RWPE1 (cell line): ENCODE data around the gene GDE1.

Source experiments
- CTCF ChIA-PET: fragments of 350-600 bp; sonication (Branson Sonifier 250); formaldehyde crosslinking; extraction: SDS; loops from one replicate; lab custom pipeline; 2021; lab: Yijun Ruan, JAX
- POLR2A ChIA-PET: fragments of 400-600 bp; formaldehyde crosslinking; extraction: SDS; loops from one replicate; lab custom pipeline; 2020; ENCODE audit warnings: antibody characterized with exemption; ENCODE audit not compliant: low non-redundant PET; lab: Yijun Ruan, JAX
- DNase-seq: peaks from one replicate; pipeline ENCODE4 v3.0.0; 2012; ENCODE audit warnings: low spot score
- H3K27ac ChIP-seq: fragments of 450-650 bp; 2 replicates; pipeline ENCODE4 v1.5.1; 2017
- TF ChIP-seq, protein P1 (sequence below): fragments of 450-650 bp; conservative IDR thresholded peaks from 2 replicates; pipeline ENCODE4 v1.5.1; 2017; ENCODE audit warnings: low read depth, mild to moderate bottlenecking

The GDE1 gene

DNA sequence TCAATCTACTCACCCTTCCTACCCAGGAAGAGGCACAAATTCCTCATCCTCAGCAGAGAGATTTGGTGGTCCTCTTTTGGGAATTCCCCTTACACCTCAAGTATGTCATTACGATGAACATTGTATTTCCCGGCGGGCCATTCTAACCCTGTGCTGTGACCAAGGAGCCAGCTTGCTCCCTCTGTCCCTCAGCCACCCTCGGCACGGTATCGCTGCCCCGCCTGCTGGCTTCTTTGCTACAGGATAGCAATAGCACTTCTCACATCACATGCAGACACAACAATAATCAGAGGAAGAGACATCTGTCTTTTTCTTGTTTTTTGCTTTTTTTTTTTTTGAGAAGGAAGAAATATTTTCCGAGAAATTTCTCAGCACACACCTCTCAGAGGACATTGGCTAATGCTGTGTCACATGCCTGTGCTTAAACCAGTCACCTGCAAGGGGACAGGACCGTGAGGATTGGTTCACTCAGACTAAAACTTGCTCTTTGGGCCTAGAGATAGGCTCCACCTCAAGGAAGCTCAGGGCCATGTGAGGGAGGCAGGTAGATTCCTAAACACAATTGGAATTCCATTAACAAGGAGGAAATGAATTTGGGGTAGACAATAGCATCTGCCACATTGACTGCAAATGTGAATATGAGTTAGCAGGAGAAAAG, 63.0 kb downstream of the GDE1 start:
- H3K27ac ChIP-seq, result no peak overlapping the region
- ChIA-PET POLR2A (no interaction called here), CTCF (no interaction called here)
- DNase-seq, result no peak
- TF ChIP-seq, protein P1, sequence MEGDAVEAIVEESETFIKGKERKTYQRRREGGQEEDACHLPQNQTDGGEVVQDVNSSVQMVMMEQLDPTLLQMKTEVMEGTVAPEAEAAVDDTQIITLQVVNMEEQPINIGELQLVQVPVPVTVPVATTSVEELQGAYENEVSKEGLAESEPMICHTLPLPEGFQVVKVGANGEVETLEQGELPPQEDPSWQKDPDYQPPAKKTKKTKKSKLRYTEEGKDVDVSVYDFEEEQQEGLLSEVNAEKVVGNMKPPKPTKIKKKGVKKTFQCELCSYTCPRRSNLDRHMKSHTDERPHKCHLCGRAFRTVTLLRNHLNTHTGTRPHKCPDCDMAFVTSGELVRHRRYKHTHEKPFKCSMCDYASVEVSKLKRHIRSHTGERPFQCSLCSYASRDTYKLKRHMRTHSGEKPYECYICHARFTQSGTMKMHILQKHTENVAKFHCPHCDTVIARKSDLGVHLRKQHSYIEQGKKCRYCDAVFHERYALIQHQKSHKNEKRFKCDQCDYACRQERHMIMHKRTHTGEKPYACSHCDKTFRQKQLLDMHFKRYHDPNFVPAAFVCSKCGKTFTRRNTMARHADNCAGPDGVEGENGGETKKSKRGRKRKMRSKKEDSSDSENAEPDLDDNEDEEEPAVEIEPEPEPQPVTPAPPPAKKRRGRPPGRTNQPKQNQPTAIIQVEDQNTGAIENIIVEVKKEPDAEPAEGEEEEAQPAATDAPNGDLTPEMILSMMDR, result no peak
